CD4-positive, alpha-beta T cell treated with Interleukin-12 subunit alpha and Interleukin-12 subunit beta, for 1 hour (primary cell): Measurements from ENCODE around the gene REG3A.

Source experiments
- DNase-seq: peaks from one replicate; pipeline ENCODE4 v3.0.0-alpha.2; 2020

REG3A gene

DNA sequence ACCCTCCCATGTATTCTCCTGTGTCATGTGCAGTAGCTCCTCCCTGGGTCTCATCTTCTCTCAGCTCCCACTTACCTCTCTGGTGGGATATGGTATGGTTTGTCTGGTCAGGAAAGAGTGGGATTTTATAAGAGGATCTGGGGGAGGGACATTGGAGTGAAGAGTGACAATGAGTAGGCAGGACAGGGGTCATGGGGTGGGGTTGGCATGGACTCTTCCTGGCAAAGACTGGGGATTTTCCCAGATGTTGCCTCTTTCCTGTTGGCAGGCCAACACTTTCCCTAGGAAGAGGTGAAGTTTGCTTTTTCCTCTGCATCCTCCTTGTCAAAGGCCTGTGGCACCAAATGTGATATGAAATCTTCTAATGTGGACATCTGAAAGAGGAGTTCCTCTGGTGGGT is at the start of gene REG3A:
TSS of gene REG3A (minus strand) at position 101 of the 400 bp plus-strand sequence. CDS start 348 bp downstream, outside the sequence.
- DNase-seq = no peak

DNA sequence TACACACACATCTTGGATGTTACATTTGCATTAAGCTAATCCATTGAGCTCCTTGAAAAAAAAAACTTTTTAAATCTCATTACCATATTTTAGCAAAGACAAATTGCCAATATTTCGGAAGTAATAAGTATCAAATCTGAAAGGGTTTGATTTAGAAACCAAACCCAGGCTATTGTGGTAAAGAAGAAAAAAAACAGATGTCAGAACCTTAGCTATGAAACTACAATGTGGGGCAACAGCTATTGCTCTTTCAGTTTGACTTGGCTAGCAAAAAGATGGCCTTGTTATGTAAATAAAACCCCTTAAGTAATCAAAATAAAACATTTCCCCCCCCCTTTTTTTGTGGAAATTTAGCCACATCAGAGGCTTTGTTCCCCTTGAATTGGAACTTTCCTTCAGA is 41.2 kb upstream of the REG3A start:
- no peak for DNase-seq

DNA sequence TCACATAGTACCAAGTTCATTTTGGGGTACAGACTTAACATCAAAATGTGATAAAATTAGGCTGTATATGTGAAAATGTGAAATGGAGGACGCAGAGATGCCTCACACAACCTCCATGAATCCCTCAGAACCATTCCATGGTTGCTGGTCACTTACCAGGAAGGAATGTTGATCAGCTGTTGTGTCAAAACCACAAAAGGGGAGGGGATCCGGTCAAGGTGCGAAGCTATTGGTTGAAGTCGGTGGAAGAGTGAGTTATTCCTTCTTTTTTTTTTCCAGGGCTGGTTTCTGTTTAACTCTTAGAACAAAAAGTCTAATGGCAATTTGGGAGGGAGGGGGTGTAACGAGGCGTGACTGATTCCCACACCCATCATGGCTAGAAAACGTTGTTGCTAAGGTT is 32.3 kb upstream of the REG3A start:
- DNase-seq = no peak

DNA sequence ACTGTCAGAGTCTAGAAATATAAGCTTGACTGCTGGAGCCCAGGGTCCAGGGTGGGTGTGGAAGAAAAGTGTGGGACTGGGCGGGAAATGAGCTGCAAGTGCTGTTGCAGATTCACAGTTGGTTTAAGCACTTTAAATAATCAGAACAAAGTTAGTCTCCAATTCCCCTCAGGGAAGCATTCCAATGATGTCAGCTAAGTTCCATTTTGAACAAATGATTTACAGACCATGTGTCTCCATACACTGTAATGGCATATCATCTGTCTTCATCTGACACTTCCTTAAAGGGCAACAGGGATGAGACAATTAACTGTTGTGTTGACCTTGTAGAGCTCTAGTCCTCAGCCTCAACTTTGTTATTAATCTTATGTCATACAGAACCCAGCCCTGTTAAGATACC is 31.5 kb upstream of the REG3A start:
- DNase-seq = no peak

DNA sequence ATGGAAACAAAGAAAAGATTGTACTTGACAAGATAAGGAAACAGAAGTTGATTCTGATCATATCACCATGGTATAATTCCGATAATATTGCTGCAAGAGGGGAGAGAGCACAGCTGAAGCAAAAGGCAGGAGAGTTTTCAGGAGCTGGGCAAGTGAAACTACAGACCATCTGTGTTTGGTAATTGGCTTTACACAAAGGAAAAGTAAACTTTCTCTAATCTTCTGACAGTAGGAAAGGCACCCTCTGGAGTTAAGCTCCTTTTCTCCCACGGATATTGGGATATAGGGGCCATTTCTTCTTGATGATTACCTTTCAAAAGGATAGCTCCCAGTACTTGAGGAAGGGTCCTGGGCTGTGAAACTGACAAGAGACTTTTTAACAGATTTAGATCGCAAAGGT is 29.9 kb upstream of the REG3A start:
- no peak for DNase-seq

DNA sequence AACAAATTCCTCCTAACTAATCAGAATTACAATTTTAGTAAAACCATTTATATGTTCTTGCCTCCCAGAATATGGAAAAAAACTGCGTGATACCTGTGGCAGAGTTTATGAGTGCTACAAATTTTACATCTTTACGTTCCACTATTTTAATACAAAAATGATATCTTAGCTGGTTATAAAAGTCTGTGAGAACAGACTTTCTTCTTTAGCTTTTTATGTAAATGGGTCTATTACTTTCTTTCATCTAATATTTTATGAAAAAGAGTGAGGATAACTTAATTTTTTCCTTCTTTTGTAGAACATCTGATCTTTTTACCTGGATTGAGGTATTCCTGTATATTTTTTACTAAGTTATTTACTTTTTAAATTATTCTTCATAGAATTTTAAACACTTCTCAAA is 22.1 kb upstream of the REG3A start:
- no peak for DNase-seq

DNA sequence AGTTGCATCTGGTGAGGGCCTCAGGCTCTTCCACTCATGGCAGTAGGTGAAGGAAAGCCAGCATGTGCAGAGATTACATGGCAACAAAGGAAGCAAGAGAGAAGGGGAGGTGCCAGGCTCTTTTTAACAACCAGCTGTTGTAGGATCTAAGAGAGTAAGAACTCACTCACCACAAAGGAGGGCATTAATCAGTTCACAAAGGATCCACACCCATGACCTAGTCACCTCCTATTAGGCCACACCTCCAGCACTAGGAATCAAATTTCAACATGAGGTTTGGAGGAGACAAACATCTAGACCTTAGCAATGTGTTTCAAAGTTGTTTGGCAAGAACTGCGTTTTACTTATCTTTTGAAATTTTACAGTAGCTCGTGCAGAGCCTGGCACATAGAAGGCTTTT is 20.5 kb upstream of the REG3A start:
- DNase-seq = no peak

DNA sequence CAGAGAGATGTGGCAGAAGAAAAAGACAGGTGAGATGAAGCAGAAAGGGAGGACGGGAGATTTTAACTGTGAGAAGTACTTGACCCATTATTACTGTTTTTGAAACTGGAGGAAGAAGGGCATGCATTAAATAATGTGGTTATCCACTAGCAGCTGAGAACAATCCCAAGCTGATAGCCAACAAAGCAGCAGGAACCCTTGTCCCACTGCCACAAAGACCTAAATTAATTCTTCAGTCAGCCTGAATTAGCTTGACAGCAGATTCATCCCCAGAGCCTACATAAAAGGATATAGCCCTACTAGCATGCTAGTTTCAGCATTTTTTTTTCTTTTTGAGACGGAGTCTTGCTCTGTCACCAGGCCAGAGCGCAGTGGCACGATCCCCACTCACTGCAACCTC is 19.5 kb upstream of the REG3A start:
- no peak for DNase-seq

DNA sequence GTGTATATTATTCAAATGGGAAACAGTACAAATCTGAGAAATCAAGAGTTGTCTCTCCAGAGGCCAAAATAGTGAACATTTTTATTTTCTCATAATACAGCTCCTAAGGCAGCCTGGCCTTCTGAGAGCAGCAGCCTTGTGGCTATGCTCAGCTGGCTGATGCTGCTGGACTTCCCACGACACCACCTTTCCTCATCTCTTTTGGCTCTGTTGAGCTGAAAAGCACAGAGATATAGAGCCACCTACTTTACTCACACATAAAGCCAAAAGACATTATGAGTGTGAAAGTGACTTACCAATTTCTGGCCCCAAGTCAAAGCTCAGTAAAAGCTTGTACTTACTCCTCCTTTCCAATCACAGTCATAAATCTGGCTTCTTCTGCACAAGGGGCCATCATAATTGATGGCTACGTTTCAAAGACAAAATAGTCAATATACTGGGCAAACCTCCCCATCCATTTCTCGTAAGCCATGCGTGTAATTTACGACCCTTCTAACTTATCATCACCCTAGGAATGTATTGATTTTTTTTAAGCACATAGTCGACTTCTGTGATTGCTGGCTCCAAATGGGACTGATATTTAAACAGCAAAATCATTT is 18.6 kb upstream of the REG3A start:
- no peak for DNase-seq

DNA sequence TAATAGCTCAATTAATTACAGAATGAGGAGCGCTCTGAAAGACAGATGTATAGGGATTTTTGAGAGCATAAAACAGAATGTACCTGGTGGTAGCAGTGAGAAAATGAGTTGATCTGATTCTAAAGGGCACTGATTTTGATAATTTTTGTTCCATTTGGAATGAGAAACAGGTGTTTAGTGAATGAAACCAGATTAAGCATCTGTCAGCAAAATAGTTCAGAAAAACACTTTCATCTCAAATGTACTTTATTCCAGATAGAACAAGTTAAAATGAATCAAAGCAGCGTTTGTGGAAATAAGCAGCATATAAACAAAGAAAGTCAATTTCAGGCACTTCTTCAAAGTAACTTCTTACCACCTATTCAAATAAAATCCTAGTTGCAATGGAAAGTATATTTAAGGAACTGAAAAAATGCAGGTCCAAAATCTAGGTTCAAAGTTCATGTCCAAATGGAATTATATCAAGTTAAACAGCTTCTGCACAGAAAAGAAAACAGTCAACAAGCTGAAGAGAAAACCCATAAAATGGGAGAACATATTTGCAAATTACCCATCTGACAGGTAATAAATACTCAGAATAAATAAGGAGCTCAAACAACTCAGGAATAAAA is 11.9 kb upstream of the REG3A start:
- DNase-seq = no peak

DNA sequence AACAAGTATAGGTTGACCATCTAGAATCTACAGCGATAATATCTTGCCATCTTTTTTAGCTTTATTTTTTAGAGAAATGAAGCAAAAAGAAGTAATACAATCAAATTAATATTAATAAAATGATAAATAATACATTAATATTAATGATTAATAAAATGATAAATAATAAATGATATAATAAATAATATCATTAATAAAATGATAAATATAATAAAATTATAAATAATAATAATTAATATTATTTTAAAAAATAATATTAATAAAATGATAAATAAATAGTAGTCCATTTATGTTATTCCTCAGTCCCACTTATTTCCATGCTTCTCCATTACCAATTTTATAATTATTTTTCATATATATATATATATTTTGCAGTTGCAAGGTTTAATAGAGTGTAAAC is 3.2 kb upstream of the REG3A start:
- no peak for DNase-seq

DNA sequence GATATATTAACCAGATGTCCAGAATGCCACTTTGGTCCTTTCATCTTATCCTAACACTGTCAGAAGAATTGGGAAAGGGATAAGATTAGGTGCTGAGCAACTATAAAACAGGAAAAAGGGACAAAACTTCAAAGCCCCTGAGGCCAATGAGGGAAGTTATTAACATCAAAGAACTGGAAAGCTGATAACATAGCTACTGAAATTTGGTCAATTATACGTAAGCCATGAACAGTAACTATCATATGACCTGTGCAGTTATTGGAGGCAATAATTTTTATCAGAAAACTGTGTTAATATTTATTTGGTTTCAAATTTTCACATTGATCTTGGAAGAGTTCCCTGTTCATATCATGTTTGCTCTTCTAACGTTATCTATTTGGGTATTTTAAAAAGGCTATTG is 2.6 kb upstream of the REG3A start:
- no peak for DNase-seq

DNA sequence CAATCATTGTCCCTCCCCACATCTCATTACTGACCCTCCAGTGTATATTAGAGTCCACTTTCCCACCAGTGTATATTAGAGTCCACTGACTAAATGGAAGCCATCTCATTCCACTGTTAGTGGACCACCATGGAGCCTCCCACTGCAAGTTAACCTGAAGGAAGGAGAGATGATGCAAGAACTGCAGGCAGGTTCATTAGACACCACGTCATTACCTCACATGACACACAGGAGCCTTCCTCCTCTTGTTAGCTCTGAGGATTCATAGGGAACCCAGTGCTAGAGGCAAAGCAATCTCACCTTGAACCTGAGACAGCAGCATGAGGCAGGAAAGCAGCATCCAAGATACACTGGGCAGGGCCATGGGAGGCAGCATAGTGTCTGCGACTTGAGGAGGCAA is 523 bp downstream of the REG3A start:
- no peak for DNase-seq

DNA sequence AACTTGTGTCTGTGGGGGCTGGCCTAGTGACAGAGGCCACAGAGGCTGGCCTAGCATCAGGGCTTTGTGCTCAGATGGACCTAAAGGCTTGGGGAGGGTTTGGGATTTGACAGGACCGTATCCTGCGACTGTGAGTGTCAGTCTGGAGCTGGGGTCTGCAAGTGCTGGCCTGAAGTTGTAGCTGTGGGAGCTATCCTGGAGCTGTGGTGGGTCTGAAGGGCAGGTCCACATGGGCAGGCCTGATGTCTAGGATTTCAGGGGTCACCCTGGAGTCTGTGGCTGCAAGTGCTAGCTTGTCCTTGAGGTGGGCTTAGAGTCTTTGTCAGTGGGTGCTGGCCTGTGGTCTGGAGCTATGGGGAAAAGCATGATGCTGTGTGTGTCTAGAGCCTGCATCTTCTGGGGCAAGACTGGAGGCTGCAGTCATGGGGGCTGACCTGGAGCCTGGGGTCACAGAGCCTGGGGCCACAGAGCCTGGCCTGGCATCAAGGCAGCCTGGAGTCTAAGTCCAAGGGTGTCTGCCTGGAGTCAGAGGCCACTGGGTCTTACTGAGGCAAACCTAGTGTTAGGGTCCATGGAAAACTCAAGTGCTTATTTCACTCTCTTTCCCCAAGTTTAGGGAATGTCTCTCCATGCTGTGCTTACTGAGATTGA is 3.6 kb downstream of the REG3A start:
- no peak for DNase-seq

DNA sequence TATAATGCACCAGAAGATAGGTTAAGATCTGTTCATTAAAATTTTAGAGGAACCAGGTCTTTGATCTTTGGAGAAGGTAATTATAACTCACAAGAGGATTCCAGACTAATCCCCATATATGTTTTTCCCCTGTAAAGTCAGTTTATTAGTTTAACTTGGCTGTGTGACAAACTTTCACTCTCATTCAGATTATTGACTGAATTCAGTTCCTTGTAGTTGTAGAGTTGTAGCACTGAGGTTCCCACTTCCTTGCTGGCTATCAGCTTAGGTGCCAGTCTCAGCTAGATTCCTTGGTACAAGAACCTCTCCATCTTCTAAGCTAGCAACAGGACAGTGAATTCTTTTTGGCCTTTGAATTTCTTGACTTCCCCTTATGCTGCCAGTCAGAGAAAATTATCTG is 20.1 kb downstream of the REG3A start:
- DNase-seq = no peak

DNA sequence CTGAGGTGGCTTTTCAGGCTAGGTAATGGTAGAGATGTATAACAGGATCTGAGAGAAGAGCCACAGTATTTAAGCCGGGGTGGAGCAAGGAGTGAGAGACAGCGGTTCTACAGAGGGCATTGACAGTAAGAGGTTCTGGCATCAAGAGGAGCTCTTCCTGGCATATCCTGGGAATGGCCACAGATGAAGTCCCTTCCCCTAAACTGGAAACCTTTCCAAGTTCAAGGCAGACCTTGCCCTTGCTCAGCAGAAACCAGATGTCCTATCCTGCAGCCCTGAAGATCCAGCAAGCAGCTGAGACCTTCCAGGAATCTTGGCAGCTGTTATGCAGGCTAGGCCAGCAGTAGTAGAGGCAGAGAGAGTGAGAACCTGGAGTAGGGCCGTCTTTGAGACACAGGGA is 21.2 kb downstream of the REG3A start:
- no peak for DNase-seq

DNA sequence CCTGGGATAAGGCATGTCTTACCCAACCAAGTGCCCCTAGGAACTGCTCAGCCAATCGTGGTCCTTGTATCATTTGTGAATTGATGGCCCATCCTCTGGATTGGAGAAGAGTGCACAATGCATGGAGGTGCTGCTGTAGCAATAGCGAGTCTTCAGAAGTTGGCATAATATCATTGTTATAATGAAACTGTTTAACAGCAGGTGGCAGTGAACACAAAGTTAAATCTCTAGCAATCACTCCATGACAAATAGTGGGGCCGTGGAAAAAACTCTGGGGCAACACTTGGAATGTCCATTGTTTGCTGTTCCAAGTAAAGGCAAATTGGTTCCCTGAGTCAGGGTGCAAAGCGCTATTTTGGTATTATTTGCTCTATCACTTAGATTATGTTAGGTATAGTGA is 27.9 kb downstream of the REG3A start:
- DNase-seq = no peak

DNA sequence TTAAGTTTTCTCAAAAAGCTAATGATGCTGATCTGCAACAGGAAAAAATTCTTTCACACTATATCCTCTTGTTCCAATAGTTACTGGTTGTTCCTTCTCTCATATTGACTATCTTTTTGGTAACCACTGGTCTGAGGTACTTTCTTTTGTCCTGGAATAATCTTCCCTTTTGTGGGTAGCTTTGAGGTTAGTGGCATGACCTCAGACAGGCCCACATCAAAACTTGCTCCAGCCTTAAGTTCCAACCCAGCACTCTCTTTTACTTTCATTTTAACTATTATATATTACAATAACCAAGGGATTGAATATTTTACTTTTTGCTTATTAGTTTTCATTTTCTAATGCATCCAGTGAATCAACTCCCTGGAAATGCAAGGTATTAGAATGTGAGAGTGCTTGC is 29.7 kb downstream of the REG3A start:
- DNase-seq = no peak

DNA sequence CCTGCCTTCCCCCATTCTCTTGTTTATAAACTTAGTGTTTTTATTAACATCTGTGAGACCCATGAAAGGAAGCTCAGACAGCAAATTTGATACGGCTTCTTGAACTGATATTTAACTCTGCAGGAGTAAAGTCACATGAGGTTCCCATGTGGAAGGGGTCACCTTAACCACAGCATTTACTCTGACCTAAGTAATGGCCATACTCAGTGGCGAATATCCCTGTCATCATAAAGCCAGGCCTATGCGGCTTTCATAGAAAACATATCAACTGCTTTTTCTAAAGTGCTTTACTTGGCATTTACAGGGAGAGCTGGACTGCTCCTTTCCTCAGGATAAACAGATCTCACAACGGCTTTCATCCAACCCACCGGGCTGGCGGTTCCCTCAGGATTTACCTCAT is 30.3 kb downstream of the REG3A start:
- DNase-seq = no peak

DNA sequence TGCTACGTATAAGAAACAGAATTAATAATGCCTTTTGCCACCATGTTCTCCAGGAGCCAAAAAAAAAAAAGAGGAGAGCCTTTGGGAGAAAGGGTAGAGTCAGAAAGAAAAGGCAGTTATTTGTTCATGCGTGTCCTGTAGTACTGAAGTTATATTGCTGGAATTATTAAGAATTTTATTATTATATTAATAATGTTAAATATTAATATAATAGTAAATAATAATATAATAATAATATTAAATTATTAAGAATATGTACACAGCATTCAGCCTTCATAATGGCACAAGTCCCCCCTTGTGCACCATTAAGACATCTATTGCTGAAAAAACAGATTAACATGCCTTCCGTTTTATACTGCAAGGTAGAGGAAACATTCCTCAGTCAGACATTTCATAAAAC is 31.1 kb downstream of the REG3A start:
- DNase-seq = no peak

DNA sequence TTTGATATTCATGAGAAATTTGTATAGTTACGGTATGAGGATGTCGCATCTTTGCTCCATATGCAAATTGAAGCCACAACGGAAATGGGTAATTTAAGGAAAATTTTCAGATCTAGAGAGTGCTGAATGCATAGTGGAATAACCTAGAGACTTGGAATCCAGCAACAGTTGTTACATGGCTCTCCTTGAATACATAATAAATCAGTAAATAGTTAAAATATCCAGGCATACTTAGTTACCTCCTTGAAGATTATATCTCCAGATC is 33.9 kb downstream of the REG3A start:
- no peak for DNase-seq

DNA sequence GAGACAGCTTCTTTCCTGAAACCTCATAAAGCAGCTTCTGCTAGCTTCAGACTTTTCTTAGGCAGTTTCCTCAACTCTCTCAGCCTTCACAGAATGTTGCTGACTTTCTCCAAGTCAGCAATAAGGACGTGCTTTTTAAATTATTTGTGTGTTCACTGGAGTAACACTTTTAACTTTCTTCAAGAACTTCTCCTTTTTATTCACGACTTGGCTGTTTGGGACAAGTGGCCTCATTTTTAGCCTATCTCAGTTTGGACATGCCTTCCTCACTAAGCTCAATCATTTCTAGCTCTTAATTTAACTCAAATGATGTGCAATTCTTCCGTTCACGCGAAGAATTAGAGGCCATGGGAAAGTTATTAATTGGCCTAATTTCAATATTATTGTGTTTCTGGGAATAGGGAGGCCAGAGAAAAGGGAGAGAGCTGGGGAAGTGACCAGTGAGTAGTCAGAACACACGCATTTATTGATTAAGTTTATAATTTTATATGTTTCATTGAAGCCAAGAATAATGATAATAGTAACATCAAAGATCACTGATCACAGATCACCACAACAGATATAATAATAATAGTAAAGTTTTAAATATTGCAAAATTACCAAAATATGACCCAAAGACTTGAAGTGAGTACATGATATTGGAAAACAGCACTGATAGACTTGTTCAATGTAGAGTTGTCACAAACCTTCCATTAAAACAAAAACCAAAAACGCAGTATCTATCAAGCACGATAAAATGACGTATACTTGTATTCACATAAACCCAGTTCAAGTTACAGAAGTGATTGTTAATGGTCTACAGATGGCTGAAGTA is 34.4 kb downstream of the REG3A start:
- DNase-seq = no peak

DNA sequence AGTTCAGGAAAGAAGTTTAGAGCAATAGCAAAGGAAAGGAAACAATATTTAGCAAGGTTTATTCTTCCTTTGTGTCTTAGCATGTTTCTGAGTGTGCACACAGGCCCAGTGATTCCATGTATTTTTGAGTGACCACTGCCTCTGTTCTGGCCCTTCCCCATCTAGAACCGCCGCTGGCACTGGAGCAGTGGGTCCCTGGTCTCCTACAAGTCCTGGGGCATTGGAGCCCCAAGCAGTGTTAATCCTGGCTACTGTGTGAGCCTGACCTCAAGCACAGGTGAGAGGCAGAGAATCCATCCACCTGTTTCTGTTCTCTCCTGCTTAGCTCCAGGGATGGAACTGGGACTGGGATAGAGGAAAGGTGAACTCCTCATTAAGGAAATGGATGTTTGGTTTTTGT is 36.9 kb downstream of the REG3A start:
- no peak for DNase-seq

DNA sequence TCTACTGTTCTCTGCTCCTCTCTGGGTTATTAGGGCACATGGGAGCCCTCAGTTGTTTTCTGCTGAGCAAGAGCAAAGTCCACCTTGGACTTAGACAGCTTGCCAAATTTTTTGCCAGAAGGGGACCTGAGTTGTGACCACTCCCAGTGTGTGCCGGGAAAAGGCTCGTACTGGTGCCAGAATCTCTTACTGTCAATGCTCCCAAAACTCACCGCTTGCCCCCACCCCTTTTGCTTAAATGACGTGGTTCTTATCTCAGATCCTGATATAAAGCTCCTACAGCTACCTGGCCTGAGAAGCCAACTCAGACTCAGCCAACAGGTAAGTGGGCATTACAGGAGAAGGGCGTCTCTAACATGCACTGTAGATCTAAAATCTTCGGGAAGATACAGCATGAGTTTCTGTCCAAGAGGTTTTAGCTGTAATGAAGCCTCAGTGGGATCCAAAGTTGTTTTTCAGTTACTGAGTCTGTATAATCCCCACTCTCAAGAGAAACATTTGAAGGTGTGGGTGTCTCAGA is 39.3 kb downstream of the REG3A start, which contains the start of gene REG1A:
TSS of gene REG1A (plus strand) at position 295 of the 520 bp plus-strand sequence. CDS start 374 bp downstream, outside the sequence.
- DNase-seq = no peak
